ENCODE measurements around the gene ARMH1. TPM values are rescaled to one million over a fixed set of nuclear protein-coding genes. Genes with fewer than 3 reads are reported as not detected.
"Not testable (repeated sequence)": the region's sequence is repeated elsewhere in the genome, so short reads cannot be mapped to it uniquely, and the experiment has no call there.

The ARMH1 gene
- total RNA-seq, 2 experiments from 2014 or later, result 95.7 to 105 TPM

DNA sequence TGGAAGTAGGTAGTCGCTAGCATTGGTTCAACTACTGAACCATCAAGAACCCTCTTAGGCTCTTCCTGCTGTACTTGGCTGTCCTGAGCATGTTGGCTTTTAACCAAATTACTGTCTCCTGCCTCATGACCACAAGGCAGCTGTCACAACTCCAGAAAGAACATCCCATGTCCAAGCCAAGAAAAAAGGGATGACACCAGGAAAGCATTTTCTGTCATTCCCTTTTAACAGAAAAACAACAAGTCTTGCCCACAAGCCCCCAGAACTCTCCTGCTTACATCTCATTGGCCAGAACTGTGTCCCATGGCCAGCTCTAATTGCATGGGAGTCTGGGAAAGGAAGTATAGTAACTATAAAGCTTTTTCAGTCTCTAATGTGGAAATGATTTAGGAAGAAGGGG, 58.9 kb downstream of the ARMH1 start:
- H3K9me3 Mint-ChIP-seq, result no peaks in the 10 kb centered on the region
- H3K27ac Mint-ChIP-seq, result no peak overlapping the region
- no peak for DNase-seq
- no peak overlapping the region for H3K4me3 Mint-ChIP-seq
- POLR2A ChIA-PET, result interaction anchor here (1.1 to 8.1 kb wide), 6 partner anchors 9 to 87 kb away, joined by 3 to 500 read pairs (median 74); partner anchors contain the start of genes BTBD19, DYNLT4 and KIF2C
- no peaks in the 10 kb centered on the region for H3K36me3 Mint-ChIP-seq
- peaks cover 21% of the 10 kb centered on the region for H3K4me1 Mint-ChIP-seq
- no peaks in the 10 kb centered on the region for H3K27me3 Mint-ChIP-seq
- no peak for ATAC-seq (ENCODE audit: low read depth)

DNA sequence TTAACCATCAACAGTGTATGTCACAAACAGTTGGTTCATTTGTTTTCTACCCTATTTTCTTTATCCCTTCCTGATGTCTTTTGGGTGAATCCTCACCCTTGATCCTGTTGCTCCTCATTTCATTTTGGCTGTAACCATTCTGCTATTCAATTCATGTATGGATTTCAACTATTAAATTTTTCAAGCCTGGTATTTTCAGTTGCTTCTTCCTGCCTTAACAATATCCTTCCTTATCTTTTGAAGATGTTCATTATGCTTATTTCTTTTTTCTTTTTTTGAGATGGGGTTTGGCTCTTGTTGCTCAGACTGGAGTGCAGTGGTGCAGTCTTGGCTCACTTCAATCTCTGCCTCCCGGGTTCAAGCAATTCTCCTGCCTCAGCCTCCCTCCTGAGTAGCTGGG, 59.3 kb downstream of the ARMH1 start:
- no peak overlapping the region for H3K4me3 Mint-ChIP-seq
- peaks cover 21% of the 10 kb centered on the region for H3K4me1 Mint-ChIP-seq
- POLR2A ChIA-PET, result interaction anchor here (1.1 to 8.1 kb wide), 4 partner anchors 14 to 86 kb away, joined by 3 to 500 read pairs (median 66); no protein-coding TSS in a partner anchor
- H3K27me3 Mint-ChIP-seq, result no peaks in the 10 kb centered on the region
- DNase-seq (no peak), ATAC-seq (ENCODE audit: low read depth) (no peak)
- no peaks in the 10 kb centered on the region for H3K9me3 Mint-ChIP-seq
- H3K36me3 Mint-ChIP-seq, result no peaks in the 10 kb centered on the region
- no peak overlapping the region for H3K27ac Mint-ChIP-seq

DNA sequence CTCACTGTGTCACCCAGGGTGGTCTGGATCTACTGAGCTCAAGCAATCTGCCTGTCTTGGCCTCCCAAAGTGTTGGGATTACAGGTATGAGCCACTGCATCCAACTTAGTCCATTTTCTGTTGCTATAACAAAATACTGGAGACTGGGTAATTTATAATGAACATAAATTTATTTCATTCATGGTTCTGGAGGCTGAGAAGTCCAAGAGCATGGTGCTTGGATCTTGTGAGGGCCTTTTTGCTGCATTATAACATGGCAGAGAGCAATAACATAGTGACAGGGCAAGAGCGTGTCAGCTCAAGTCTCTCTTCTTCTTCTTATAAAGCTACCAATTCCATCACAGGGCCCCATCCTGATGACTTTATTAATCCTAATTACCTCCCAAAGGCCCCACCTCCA, 61.5 kb downstream of the ARMH1 start:
- H3K27ac Mint-ChIP-seq, result no peak overlapping the region
- POLR2A ChIA-PET, result interaction anchor here (1.0 to 8.1 kb wide), 2 partner anchors 16 to 49 kb away, joined by 3 to 500 read pairs; no protein-coding TSS in a partner anchor
- ATAC-seq (ENCODE audit: low read depth) (no peak), DNase-seq (no peak)
- peaks cover 8% of the 10 kb centered on the region for H3K36me3 Mint-ChIP-seq
- no peaks in the 10 kb centered on the region for H3K9me3 Mint-ChIP-seq
- peaks cover 21% of the 10 kb centered on the region for H3K4me1 Mint-ChIP-seq
- H3K4me3 Mint-ChIP-seq, result no peak overlapping the region
- H3K27me3 Mint-ChIP-seq, result no peaks in the 10 kb centered on the region

GRCh38 chr1:44738953-44739306, 64.4 kb downstream of the ARMH1 start:
- Mint-ChIP-seq H3K36me3 (peaks cover 15% of the 10 kb centered on the region), H3K27ac (peak overlapping the region; percentile 91), H3K4me3 (peak overlapping the region; percentile 98), H3K4me1 (peaks cover 26% of the 10 kb centered on the region)
- not testable (repeated sequence) for DNase-seq; H3K9me3 Mint-ChIP-seq; ATAC-seq (ENCODE audit: low read depth); H3K27me3 Mint-ChIP-seq
- POLR2A ChIA-PET, result interaction anchor here (0.6 to 6.5 kb wide), 2 partner anchors 8 to 17 kb away, joined by 5 to 73 read pairs; partner anchors contain the start of gene RNU5D-1

DNA sequence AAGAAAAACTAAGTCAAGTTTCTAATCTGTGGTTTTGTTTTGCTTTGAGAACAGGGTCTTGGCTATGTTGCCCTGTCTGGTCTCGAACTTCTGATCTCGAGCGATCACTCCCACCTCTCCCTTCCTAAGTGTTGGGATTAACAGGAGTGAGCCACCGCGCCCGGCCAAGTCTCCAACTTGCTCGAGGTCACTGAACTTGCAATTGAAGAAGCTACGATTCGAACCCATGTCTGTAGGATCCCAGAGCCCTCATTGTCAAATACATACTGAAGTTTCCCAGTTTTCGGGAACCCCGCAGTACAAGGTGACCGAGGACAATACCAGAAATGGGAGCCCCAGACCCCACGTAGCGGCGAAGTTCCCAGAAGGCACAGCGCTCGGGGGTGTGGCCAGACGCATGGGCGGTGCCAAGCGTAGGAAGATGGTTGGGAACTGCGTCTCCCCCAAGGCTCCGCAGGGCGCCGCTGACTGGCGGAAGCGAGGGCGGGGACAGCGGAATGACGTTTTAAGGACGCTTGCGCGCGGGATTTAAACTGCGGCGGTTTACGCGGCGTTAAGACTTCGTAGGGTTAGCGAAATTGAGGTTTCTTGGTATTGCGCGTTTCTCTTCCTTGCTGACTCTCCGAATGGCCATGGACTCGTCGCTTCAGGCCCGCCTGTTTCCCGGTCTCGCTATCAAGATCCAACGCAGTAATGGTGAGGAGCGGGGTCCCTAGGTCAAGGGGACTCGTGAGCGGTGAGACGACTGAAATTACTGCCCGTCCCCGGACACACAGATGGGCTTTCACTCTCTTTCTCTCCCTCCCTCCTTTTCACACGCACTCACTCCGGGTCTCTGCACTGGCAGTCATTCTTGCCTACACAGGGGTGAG, 65.0 kb downstream of the ARMH1 start, which contains the start of gene KIF2C:
Gene KIF2C, plus strand, starts transcription at position 531 of the 872 bp plus-strand sequence. Its CDS starts 96 bp downstream, at position 627.
- ATAC-seq (ENCODE audit: low read depth) (peak; percentile 99), DNase-seq (peak; percentile 97)
- Mint-ChIP-seq H3K9me3 (no peaks in the 10 kb centered on the region), H3K27me3 (no peaks in the 10 kb centered on the region), H3K27ac (peak within 1 kb of the TSS; percentile 91), H3K4me3 (peak within 1 kb of the TSS; percentile 98), H3K4me1 (peaks cover 33% of the 10 kb centered on the region), H3K36me3 (peaks cover 20% of the 10 kb centered on the region)
- POLR2A ChIA-PET, result interaction anchor here (0.6 to 6.5 kb wide), 7 partner anchors 9 to 80 kb away, joined by 3 to 73 read pairs (median 5); partner anchors contain the start of genes RNU5D-1 and RPS8

DNA sequence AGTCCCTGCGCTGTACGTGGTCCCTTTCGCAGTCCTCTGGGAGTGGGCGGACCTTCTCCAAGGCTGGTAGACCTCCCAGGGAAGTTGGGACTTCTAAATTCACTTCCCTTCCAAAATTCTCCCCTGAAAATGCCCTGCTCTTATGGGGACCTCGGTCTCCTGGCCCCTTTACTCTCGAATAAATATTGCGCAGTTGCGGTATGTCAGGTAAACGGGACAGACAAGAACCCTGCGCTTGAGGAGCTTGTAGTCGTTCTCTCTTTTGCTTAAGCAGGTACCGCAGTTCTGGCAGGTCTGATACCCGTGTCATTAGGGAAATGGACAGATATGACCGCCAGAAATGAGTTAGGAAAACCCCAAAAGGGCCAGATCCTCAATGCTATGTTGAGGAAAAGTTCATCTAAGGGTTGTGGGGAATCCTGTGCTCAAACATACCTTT, 65.7 kb downstream of the ARMH1 start:
- peaks cover 23% of the 10 kb centered on the region for H3K36me3 Mint-ChIP-seq
- DNase-seq, result no peak
- POLR2A ChIA-PET, result interaction anchor here (0.7 to 6.5 kb wide), 8 partner anchors 9 to 562 kb away, joined by 3 to 73 read pairs (median 4); partner anchors contain the start of genes RNU5D-1 and RPS8
- ATAC-seq (ENCODE audit: low read depth), result no peak
- H3K9me3 Mint-ChIP-seq, result no peaks in the 10 kb centered on the region
- peak overlapping the region; percentile 91 for H3K27ac Mint-ChIP-seq
- H3K4me3 Mint-ChIP-seq, result peak overlapping the region; percentile 98
- peaks cover 35% of the 10 kb centered on the region for H3K4me1 Mint-ChIP-seq
- H3K27me3 Mint-ChIP-seq, result no peaks in the 10 kb centered on the region

DNA sequence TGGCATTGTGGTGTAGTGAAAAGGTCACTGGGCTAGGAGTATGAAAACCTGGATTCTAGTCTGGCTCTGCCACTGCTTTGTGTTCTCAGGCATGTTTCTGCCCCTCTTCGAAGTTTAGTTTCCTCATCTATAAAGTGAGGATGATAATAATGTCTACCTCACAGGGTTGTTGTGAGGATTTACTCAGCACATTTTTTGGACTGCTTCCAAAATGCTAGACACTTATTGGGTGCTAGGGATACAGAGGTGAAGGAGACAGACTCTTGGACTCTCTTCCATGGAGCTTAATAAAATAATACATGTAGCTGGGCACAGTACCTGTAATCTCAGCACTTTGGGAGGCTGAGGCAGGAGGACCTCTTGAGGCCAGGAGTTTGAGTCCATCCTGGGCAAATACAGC, 68.7 kb downstream of the ARMH1 start:
- ATAC-seq (ENCODE audit: low read depth), result no peak
- Mint-ChIP-seq H3K27ac (no peak overlapping the region), H3K27me3 (no peaks in the 10 kb centered on the region), H3K4me1 (peaks cover 42% of the 10 kb centered on the region), H3K4me3 (peak overlapping the region; percentile 9), H3K36me3 (peaks cover 32% of the 10 kb centered on the region), H3K9me3 (no peaks in the 10 kb centered on the region)
- POLR2A ChIA-PET, result interaction anchor here (0.6 to 6.5 kb wide), 6 partner anchors 12 to 76 kb away, joined by 3 to 73 read pairs (median 7); partner anchors contain the start of genes PLK3, RNU5D-1 and RPS8
- no peak for DNase-seq

GRCh38 chr1:44747878-44748277, 73.4 kb downstream of the ARMH1 start:
- Mint-ChIP-seq H3K36me3 (peaks cover 34% of the 10 kb centered on the region), H3K27ac (peak overlapping the region; percentile 38)

DNA sequence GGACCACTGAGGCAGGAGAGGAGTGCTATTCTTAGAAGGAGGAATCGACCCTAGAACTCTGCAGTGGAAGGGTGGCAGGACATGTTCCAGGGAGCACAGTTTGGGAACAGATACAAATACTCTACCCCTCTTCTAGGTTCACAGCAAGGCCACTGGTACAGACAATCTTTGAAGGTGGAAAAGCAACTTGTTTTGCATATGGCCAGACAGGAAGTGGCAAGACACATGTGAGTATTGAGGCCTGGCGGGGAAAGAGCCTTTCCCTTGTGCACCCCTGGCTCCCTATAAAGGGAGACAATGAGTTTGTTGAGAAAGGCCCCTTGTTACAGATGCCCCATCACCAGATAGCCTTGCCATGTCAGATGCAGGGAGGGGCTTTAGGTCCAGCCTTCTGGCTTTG, 82.9 kb downstream of the ARMH1 start:
- Mint-ChIP-seq H3K27me3 (no peaks in the 10 kb centered on the region), H3K4me3 (no peak overlapping the region), H3K9me3 (no peaks in the 10 kb centered on the region), H3K36me3 (peaks cover 56% of the 10 kb centered on the region), H3K4me1 (peaks cover 16% of the 10 kb centered on the region), H3K27ac (peak overlapping the region; percentile 10)
- POLR2A ChIA-PET, result interaction anchor here (0.9 to 2.3 kb wide), 3 partner anchors 17 to 26 kb away, joined by 3 to 9 read pairs (median 8); partner anchors contain the start of genes KIF2C, RNU5D-1 and RPS8
- peak; percentile 29 for ATAC-seq (ENCODE audit: low read depth)
- no peak for DNase-seq

More at GRCh38 chr1:44747878-44748277, 73.4 kb downstream of the ARMH1 start:
- Mint-ChIP-seq H3K27me3 (no peaks in the 10 kb centered on the region), H3K4me1 (peaks cover 26% of the 10 kb centered on the region), H3K9me3 (no peaks in the 10 kb centered on the region), H3K4me3 (no peak overlapping the region)
- DNase-seq, result no peak
- POLR2A ChIA-PET, result interaction anchor here (0.6 to 3.0 kb wide), 6 partner anchors 12 to 563 kb away, joined by 3 to 15 read pairs (median 7); partner anchors contain the start of gene RPS8
- ATAC-seq (ENCODE audit: low read depth), result peak; percentile 26

GRCh38 chr1:44759077-44759476, 84.6 kb downstream of the ARMH1 start:
- no peak for ATAC-seq (ENCODE audit: low read depth)
- Mint-ChIP-seq H3K9me3 (no peaks in the 10 kb centered on the region), H3K4me1 (peaks cover 10% of the 10 kb centered on the region), H3K27ac (no peak overlapping the region), H3K36me3 (peaks cover 59% of the 10 kb centered on the region), H3K4me3 (no peak overlapping the region), H3K27me3 (no peaks in the 10 kb centered on the region)
- POLR2A ChIA-PET, result interaction anchor here (1.0 to 4.2 kb wide), 5 partner anchors 8 to 37 kb away, joined by 3 to 22 read pairs (median 6); partner anchors contain the start of genes RNU5D-1 and RPS8
- DNase-seq, result no peak

DNA sequence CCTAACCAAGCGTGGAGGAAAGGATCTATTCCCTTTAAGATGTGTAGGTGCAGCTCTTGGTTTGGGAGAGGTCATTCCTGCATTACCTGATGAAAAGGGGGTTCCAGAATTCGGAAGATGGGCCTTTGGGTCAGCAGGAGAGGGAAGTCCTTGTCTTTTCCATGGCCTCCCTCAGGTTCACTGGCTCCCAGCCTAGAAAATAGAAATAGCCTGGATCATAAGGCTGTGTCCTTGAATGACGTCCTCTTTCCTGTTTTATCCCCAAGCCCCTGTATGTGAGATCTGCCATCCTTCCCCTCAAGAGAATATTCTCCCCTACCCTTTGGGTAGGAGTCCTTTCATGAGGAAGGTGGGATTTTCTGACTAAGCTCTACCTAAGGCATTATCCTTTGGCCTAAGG, 86.4 kb downstream of the ARMH1 start:
- H3K4me3 Mint-ChIP-seq, result no peak overlapping the region
- peaks cover 8% of the 10 kb centered on the region for H3K4me1 Mint-ChIP-seq
- H3K27ac Mint-ChIP-seq, result no peak overlapping the region
- peaks cover 53% of the 10 kb centered on the region for H3K36me3 Mint-ChIP-seq
- no peak for ATAC-seq (ENCODE audit: low read depth)
- no peaks in the 10 kb centered on the region for H3K27me3 Mint-ChIP-seq
- H3K9me3 Mint-ChIP-seq, result no peaks in the 10 kb centered on the region
- POLR2A ChIA-PET, result interaction anchor here (1.6 to 4.2 kb wide), 4 partner anchors 12 to 39 kb away, joined by 6 to 22 read pairs (median 8); partner anchors contain the start of genes RNU5D-1 and RPS8
- DNase-seq, result no peak

GRCh38 chr1:44766421-44766820, 91.9 kb downstream of the ARMH1 start:
- not testable (repeated sequence) for H3K4me1 Mint-ChIP-seq; H3K4me3 Mint-ChIP-seq; H3K27me3 Mint-ChIP-seq; ATAC-seq (ENCODE audit: low read depth); H3K9me3 Mint-ChIP-seq; DNase-seq; H3K27ac Mint-ChIP-seq
- H3K36me3 Mint-ChIP-seq, result peaks cover 38% of the 10 kb centered on the region
- POLR2A ChIA-PET, result interaction anchor here (0.5 to 2.5 kb wide), 9 partner anchors 8 to 574 kb away, joined by 3 to 21 read pairs (median 3); partner anchors contain the start of genes MUTYH, RPS8 and TOE1
